HG03565 (cell line): Measurements from ENCODE around the gene GNA12.
"Not testable (repeated sequence)": the region's sequence is repeated elsewhere in the genome, so short reads cannot be mapped to it uniquely, and the experiment has no call there.

Experiments
- ATAC-seq: cut with Tn5 transposase; IDR thresholded peaks from one replicate; pipeline ENCODE4 v1.9.1; 2021; ENCODE audit warnings: mild to moderate bottlenecking, moderate library complexity; ENCODE audit not compliant: unreplicated experiment

Gene GNA12

DNA sequence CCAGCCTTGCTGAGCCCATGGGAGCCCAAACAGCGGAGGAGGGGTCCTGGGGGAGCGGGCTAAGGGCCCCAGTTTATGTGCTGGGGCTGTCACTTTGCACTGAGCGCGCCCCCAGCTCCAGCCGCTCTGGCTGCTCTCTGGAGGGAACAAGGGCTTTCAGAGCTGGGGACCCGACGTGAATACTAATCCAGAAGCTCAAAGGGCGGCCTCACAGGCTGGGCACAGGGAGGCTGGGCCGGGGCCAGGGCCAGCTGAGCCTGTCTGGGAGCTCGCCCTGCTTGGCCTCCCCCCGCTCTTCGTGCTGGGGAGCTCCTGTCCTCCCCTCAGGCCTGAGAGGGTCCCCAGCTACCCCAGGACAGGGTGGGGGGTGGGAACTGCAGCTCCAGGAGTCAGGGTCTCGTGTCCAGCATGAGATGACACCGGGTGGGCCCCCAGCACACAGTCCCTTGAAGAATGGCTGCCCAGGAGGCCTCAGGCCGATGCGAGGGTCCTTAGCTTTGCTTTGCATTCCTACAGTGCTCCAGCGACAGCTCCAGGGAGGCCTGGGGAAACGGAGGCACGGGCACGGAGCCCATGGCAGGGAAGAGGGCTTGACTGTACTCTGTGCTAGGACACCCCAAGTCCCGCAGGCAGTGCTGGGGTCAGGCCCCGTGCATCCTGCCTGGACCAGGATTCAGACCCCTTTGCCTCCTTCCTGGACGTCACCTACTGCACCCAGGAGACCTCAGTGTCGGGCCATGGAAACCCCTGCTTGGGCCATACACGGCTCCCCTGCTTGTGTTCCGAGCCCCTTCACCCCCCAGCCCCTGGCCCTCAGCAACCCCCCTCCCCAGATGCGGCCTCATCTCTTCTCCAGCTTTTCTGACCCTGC lies 161.9 kb downstream of the GNA12 start:
- ATAC-seq, result no peak

- ATAC-seq, result no peak
These were observed 163.2 kb downstream of the GNA12 start for GRCh38 chr7:2680792-2681490.

DNA sequence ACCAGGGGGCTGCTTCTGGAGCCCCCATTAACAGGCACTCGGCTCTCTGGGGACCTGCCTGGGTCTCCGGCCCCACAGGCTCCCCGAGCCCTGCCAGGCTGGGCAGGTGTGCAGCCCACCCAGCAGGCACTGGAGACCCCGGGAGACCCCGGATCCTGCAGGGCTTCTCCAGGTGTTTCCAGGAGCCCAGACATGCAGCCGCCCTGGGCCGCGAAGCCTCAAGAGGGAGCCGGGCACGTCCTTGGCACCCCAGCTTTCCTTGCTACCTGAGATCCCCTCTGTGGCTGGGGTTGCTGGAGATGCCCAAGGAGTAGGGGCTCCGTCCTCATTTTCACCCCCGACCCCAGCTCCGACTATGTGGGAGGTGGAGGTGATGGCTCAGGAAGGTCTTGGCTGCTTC lies 163.9 kb downstream of the GNA12 start:
- ATAC-seq, result no peak

DNA sequence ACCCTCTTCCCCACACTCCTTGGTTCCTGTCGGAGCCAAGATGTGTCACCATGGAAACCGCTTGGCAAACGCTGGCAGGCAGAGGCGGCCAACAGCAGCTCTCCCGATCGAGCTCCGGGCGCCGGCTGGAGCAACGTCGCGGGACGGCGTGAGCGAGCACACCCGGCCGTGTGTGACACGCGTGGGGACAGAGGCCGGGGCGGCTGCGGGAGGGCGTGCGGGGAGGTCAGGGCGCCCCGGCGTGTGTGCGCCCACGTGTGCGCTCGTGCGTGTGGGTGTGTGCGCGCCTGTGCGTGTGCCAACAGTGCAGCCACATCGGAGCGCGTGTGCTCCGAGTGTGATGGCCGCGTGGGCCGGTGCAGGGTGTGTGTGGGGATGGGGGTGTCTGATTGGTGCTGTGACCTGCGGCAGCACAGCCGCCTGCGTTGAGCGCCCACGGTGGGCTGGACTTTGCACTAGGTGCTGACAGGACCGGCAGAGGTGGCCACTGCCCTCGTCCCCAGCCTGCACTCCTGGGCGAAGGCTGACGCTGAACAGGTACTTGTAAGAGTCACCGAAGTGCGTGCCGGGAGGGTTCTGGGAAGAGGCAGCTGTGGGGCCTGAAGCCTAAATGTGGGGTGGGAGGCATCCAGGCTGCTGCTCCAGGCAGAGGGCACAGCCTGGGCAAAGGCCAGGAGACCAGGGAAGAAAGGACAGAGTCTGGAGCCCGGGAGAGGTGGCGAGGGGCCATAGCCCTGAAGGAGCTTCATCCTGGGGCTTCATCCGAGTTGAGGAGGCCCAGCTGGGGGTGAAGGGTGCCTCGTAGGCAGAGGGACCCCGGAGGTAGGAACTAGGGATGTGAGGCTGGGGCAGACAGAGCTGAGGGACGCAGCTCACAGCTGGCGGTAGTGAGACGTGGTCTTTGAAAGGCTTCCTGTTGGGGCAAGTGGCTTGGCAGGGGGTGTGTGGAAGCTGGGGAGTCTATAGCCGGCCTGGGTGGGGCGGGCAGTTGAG lies 164.7 kb downstream of the GNA12 start:
- ATAC-seq, result not testable (repeated sequence)

DNA sequence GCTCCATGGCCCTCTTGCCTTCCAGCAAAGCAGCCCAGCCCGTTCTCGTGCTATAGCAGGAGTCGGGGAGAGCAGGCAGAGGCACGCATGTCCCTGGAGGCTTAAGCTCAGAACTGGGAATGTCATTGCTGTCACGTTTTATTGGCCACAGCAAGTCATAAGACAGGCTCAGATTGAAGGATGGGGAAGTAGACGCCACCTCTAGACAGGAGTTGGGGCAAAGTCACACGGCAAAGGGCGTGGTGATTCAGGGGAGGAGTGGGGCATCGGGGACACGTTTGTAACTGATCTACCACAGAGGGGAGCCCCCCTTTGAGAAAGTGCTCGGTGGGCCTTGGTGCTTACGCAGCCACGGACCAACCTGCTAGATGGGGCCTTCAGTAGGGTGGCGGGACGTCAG lies 165.7 kb downstream of the GNA12 start:
- not testable (repeated sequence) for ATAC-seq
